ENCODE results near the gene FBXL19.
A peak's percentile ranks its signal among the peaks of the same experiment; 100 is the strongest.
"Not testable (repeated sequence)": the region's sequence is repeated elsewhere in the genome, so short reads cannot be mapped to it uniquely, and the experiment has no call there.

Gene FBXL19

GRCh38 chr16:30923554-30924075, at the start of gene FBXL19:
Gene FBXL19 (plus strand): TSS chr16:30923572. CDS start chr16:30925755, 2,183 bp downstream.
- DNase-seq: no peak

- no peak for DNase-seq
Measured at GRCh38 chr16:30874244-30874820, 49.0 kb upstream of the FBXL19 start.

GRCh38 chr16:30874821-30875717, 48.3 kb upstream of the FBXL19 start:
- peak; percentile 59 for DNase-seq

GRCh38 chr16:30875871-30876801, 47.2 kb upstream of the FBXL19 start:
- no peak for DNase-seq

- DNase-seq: no peak
Measured at GRCh38 chr16:30876867-30877266, 46.5 kb upstream of the FBXL19 start.

GRCh38 chr16:30882429-30883310, 40.7 kb upstream of the FBXL19 start:
- no peak for DNase-seq

GRCh38 chr16:30884760-30885159, 38.6 kb upstream of the FBXL19 start:
- no peak for DNase-seq

- DNase-seq: no peak
Measured at GRCh38 chr16:30885196-30885595, 38.2 kb upstream of the FBXL19 start.

GRCh38 chr16:30886145-30886544, 37.2 kb upstream of the FBXL19 start:
- no peak for DNase-seq

GRCh38 chr16:30887927-30888326, 35.4 kb upstream of the FBXL19 start:
- DNase-seq: no peak

- DNase-seq: no peak
Measured at GRCh38 chr16:30888856-30889499, 34.4 kb upstream of the FBXL19 start.

- no peak for DNase-seq
Measured at GRCh38 chr16:30889721-30890120, 33.7 kb upstream of the FBXL19 start.

GRCh38 chr16:30891043-30891823, 32.1 kb upstream of the FBXL19 start:
- DNase-seq: not testable (repeated sequence)

- no peak for DNase-seq
Measured at GRCh38 chr16:30892670-30893416, 30.5 kb upstream of the FBXL19 start.

- DNase-seq: no peak
Measured at GRCh38 chr16:30893417-30893743, 30.0 kb upstream of the FBXL19 start.

- peak; percentile 15 for DNase-seq
Measured at GRCh38 chr16:30893744-30894539, 29.4 kb upstream of the FBXL19 start, which contains the start of gene BCL7C. Gene BCL7C (minus strand): TSS chr16:30894077. CDS start chr16:30893944, 133 bp downstream.

GRCh38 chr16:30894540-30895368, 28.6 kb upstream of the FBXL19 start:
- no peak for DNase-seq

Measured in NCI-H1694 (cell line).